ENCODE data around the gene LIFR.

- TF ChIP-seq POLR2A (IDR thresholded peaks at IDR 0.05; ENCODE audit: low read length) (no peak), GATA1 (IDR thresholded peaks at IDR 0.05; ENCODE audit: low read depth, low read length) (no peak)
Observed at GRCh38 chr5:38573521-38573920, 17.1 kb upstream of the LIFR start.

Data from erythroblast (primary cell).